Liver (tissue), 9 donors: ENCODE data around the gene EFS. TPM values are rescaled to one million over a fixed set of nuclear protein-coding genes. Genes with fewer than 3 reads are reported as not detected.

Experiments
- DNase-seq: peaks from one replicate; pipeline ENCODE4 v3.0.0-alpha.2; 2017; ENCODE audit warnings: low spot score
- H3K27ac ChIP-seq, 2 donors: one replicate each; pipeline ENCODE4 v1.7.0; 2013; ENCODE audit warnings: inconsistent platforms in 2 of 2, low read length in 2 of 2, control low read depth in 1 of 2, low read depth in 1 of 2, mild to moderate bottlenecking in 1 of 2
- H3K27me3 ChIP-seq, 4 donors: one replicate each; pipeline versions ENCODE4 v1.6.1 to v1.7.0; 2013; ENCODE audit warnings: low read length in 3 of 4, inconsistent platforms in 1 of 4, mild to moderate bottlenecking in 1 of 4, moderate library complexity in 1 of 4; ENCODE audit not compliant: control insufficient read depth in 4 of 4, insufficient read depth in 4 of 4
- H3K36me3 ChIP-seq, 4 donors: one replicate each; pipeline versions ENCODE4 v1.6.1 to v1.7.0; 2013; ENCODE audit warnings: low read length in 3 of 4, mild to moderate bottlenecking in 3 of 4, low read depth in 1 of 4, moderate library complexity in 1 of 4; ENCODE audit not compliant: control insufficient read depth in 4 of 4, insufficient read depth in 3 of 4
- H3K4me1 ChIP-seq, 4 donors: one replicate each; pipeline versions ENCODE4 v1.6.1 to v1.7.0; 2013; ENCODE audit warnings: low read length in 3 of 4, mild to moderate bottlenecking in 3 of 4, moderate library complexity in 1 of 4; ENCODE audit not compliant: control insufficient read depth in 4 of 4, insufficient read depth in 4 of 4
- H3K4me3 ChIP-seq, 3 donors: one replicate each; pipeline versions ENCODE4 v1.6.1 to v1.7.0; 2013; ENCODE audit warnings: low read length in 3 of 3, control low read depth in 1 of 3, low read depth in 1 of 3, mild to moderate bottlenecking in 1 of 3
- H3K9ac ChIP-seq, 2 donors: one replicate each; pipeline ENCODE4 v1.7.0; 2013; ENCODE audit warnings: low read length in 2 of 2, mild to moderate bottlenecking in 2 of 2, moderate library complexity in 2 of 2, control low read depth in 1 of 2, low read depth in 1 of 2
- H3K9me3 ChIP-seq, 4 donors: one replicate each; pipeline versions ENCODE4 v1.6.1 to v1.7.0; 2013; ENCODE audit warnings: low read length in 3 of 4; ENCODE audit not compliant: control insufficient read depth in 4 of 4
- ATF3 ChIP-seq: IDR thresholded peaks from 2 replicates; pipeline ENCODE4 v1.6.1; 2016; ENCODE audit warnings: antibody characterized with exemption
- CTCF ChIP-seq: fragments of 150-350 bp; IDR thresholded peaks from 2 replicates; pipeline ENCODE4 v1.5.1; 2017; ENCODE audit warnings: improper control_type of control experiment, low read depth, low read length; ENCODE audit not compliant: missing input control
- FOXA1 ChIP-seq: IDR thresholded peaks from 2 replicates; pipeline ENCODE4 v1.6.1; 2016; ENCODE audit warnings: antibody characterized with exemption
- GABPA ChIP-seq, 2 donors: IDR thresholded peaks in 1 of 2; conservative IDR thresholded peaks in 1 of 2; 2 replicates each; pipeline ENCODE4 v1.6.1; 2016; ENCODE audit warnings: antibody characterized with exemption in 2 of 2, mild to moderate bottlenecking in 1 of 2, moderate library complexity in 1 of 2
- HNF4A ChIP-seq, 2 donors: conservative IDR thresholded peaks; 2 replicates each; pipeline ENCODE4 v1.6.1; 2016; ENCODE audit warnings: antibody characterized with exemption in 2 of 2, mild to moderate bottlenecking in 2 of 2
- HNF4G ChIP-seq: IDR thresholded peaks from 2 replicates; pipeline ENCODE4 v1.6.1; 2016; ENCODE audit warnings: antibody characterized with exemption
- MAX ChIP-seq: IDR thresholded peaks from 2 replicates; pipeline ENCODE4 v1.6.1; 2016; ENCODE audit warnings: antibody characterized with exemption
- NR2F2 ChIP-seq: IDR thresholded peaks from 2 replicates; pipeline ENCODE4 v1.6.1; 2016; ENCODE audit warnings: antibody characterized with exemption
- RAD21 ChIP-seq, 2 donors: IDR thresholded peaks; 2 replicates each; pipeline ENCODE4 v1.6.1; 2016; ENCODE audit warnings: antibody characterized with exemption in 2 of 2, mild to moderate bottlenecking in 2 of 2
- REST ChIP-seq: IDR thresholded peaks from 2 replicates; pipeline ENCODE4 v1.6.1; 2016; ENCODE audit warnings: antibody characterized with exemption, mild to moderate bottlenecking
- RXRA ChIP-seq, 2 donors: IDR thresholded peaks; 2 replicates each; pipeline ENCODE4 v1.6.1; 2017 to 2018; ENCODE audit warnings: antibody characterized with exemption in 2 of 2, mild to moderate bottlenecking in 1 of 2
- SP1 ChIP-seq: IDR thresholded peaks from 2 replicates; pipeline ENCODE4 v1.6.1; 2018; ENCODE audit warnings: antibody characterized with exemption, mild to moderate bottlenecking
- TAF1 ChIP-seq: conservative IDR thresholded peaks from 2 replicates; pipeline ENCODE4 v1.6.1; 2016; ENCODE audit warnings: antibody characterized with exemption, mild to moderate bottlenecking
- WGBS: extraction: QIAGEN DNeasy Blood & Tissue Kit; methylation state at CpG from one replicate; pipeline ENCODE4 v1.1.7; 2013; 5-methylcytosine and 5-hydroxymethylcytosine counted together
- polyA plus RNA-seq, 2 donors: library from polyadenylated mRNA; stranded (reverse) in 1 of 2; unstranded in 1 of 2; fragments of 200-250 nt in 1 of 2; fragments of >200 nt in 1 of 2; fragmentation: Nextera tagmentation in 1 of 2; extraction: Ambion mirVana in 1 of 2; gene quantifications; one replicate each; pipeline versions ENCODE4 v1.2.1 to v1.2.3, GENCODE V29; 2013 to 2015
- total RNA-seq, 2 donors: library from RNA; depleted of rRNA; stranded (reverse); fragments of >200 nt; gene quantifications; one replicate each; pipeline ENCODE4 v1.2.3, GENCODE V29; 2014
- donor health status: healthy.
- donor health status: healthy.
- donor health status: healthy.
- donor health status: healthy.
- donor health status: healthy.

EFS gene
- total and polyA plus RNA-seq, 4 donors, result 0.10 to 0.69 (median 0.54) TPM

GRCh38 chr14:23360496-23360895 is 4.5 kb downstream of the EFS start (continued):
- TF ChIP-seq CTCF (no peak), RAD21 (IDR thresholded peaks at IDR 0.05) (no peak), FOXA1 (no peak), ATF3 (no peak), TAF1 (no peak), RXRA (IDR thresholded peaks at IDR 0.05) (no peak)

GRCh38 chr14:23359722-23360447 is 5.1 kb downstream of the EFS start:
- 85% methylated on average over 22 of the region's 22 CpGs for WGBS

More at GRCh38 chr14:23359722-23360447, 5.1 kb downstream of the EFS start:
- Histone ChIP-seq H3K9ac (no peak overlapping the region), H3K4me1 (peaks cover 0 to 2% (median under 1%) of the 10 kb centered on the region in 4 donors), H3K27me3 (peaks cover 0 to 10% (median 5%) of the 10 kb centered on the region in 4 donors), H3K27ac (no peak overlapping the region), H3K36me3 (no peaks in the 10 kb centered on the region), H3K4me3 (no peak overlapping the region), H3K9me3 (no peaks in the 10 kb centered on the region)
- DNase-seq, result no peak
- TF ChIP-seq FOXA1 (no peak), HNF4G (no peak), ATF3 (no peak), GABPA (IDR thresholded peaks at IDR 0.05 in 1 of 2, conservative IDR thresholded peaks at IDR 0.05 in 1 of 2) (no peak), NR2F2 (no peak), SP1 (no peak), HNF4A (conservative IDR thresholded peaks at IDR 0.05) (no peak), MAX (no peak), REST (no peak), RAD21 (IDR thresholded peaks at IDR 0.05) (no peak)
